IMR-90 (cell line): Measurements from ENCODE around the gene PCED1B. TPM values are rescaled to one million over a fixed set of nuclear protein-coding genes. Genes with fewer than 3 reads are reported as not detected.

Experiments used
- ATAC-seq: fragments of 200-7000 bp; cut with Tn5 transposase; 2 replicates; pipeline ENCODE4 v1.9.1; 2020; ENCODE audit warnings: low read depth, mild to moderate bottlenecking, moderate library complexity
- BruUV-seq: library from RNA; stranded (reverse); fragments of 400-500 nt; replicated peaks from 2 replicates; lab custom pipeline; 2021; lab: Mats Ljungman, UMichigan
- CTCF ChIA-PET: fragments of 300-600 bp; formaldehyde crosslinking; extraction: SDS; loops from one replicate; lab custom pipeline; 2021; ENCODE audit warnings: antibody characterized with exemption; lab: Yijun Ruan, JAX
- POLR2A ChIA-PET: fragments of 300-600 bp; sonication (Branson Sonifier 250); formaldehyde crosslinking; loops from one replicate; lab custom pipeline; 2022; ENCODE audit warnings: antibody characterized with exemption; ENCODE audit not compliant: unreplicated experiment; lab: Charles Lee
- DNase-seq: peaks from one replicate; pipeline ENCODE4 v3.0.0; 2013
- H2AFZ ChIP-seq: replicated peaks from 2 replicates; pipeline ENCODE3; 2013; ENCODE audit warnings: low read length, mild to moderate bottlenecking; ENCODE audit not compliant: poor library complexity
- H2AK5ac ChIP-seq: 2 replicates; pipeline ENCODE4 v1.6.1; 2013; ENCODE audit warnings: low read depth, low read length, inconsistent platforms
- H2AK9ac ChIP-seq: replicated peaks from 2 replicates; pipeline ENCODE3; 2013; ENCODE audit warnings: mild to moderate bottlenecking, low read depth, low read length, moderate library complexity; ENCODE audit not compliant: poor library complexity
- H2BK120ac ChIP-seq: 2 replicates; pipeline ENCODE4 v1.6.1; 2013; ENCODE audit warnings: low read depth, low read length, inconsistent platforms
- H2BK15ac ChIP-seq: 3 replicates; pipeline ENCODE4 v1.6.1; 2013; ENCODE audit warnings: low read depth, low read length, inconsistent platforms
- H2BK20ac ChIP-seq: 2 replicates; pipeline ENCODE4 v1.6.1; 2013; ENCODE audit warnings: low read depth, mild to moderate bottlenecking, inconsistent platforms, low read length, moderate library complexity
- H2BK5ac ChIP-seq: 2 replicates; pipeline ENCODE4 v1.6.1; 2013; ENCODE audit warnings: mild to moderate bottlenecking, low read depth, low read length, inconsistent platforms; ENCODE audit not compliant: poor library complexity, severe bottlenecking
- H3K14ac ChIP-seq: replicated peaks from 2 replicates; pipeline ENCODE4 v1.6.1; 2013; ENCODE audit warnings: low read depth, low read length, inconsistent platforms
- H3K18ac ChIP-seq: 2 replicates; pipeline ENCODE4 v1.6.1; 2013; ENCODE audit warnings: low read depth, low read length, control low read depth
- H3K23ac ChIP-seq: 2 replicates; pipeline ENCODE4 v1.6.1; 2013; ENCODE audit warnings: low read depth, low read length, inconsistent platforms
- H3K27ac ChIP-seq: 2 replicates; pipeline ENCODE4 v1.5.1; 2013; ENCODE audit warnings: mild to moderate bottlenecking, control low read depth, low read length; ENCODE audit not compliant: insufficient read depth
- H3K27me3 ChIP-seq: 2 replicates; pipeline ENCODE4 v1.6.1; 2013; ENCODE audit warnings: low read length; ENCODE audit not compliant: control insufficient read depth, insufficient read depth
- H3K36me3 ChIP-seq: 2 replicates; pipeline ENCODE4 v1.6.1; 2013; ENCODE audit warnings: low read length, mixed read lengths; ENCODE audit not compliant: control insufficient read depth, insufficient read depth
- H3K4ac ChIP-seq: 2 replicates; pipeline ENCODE4 v1.6.1; 2013; ENCODE audit warnings: low read depth, low read length, inconsistent platforms
- H3K4me1 ChIP-seq: 2 replicates; pipeline ENCODE4 v1.6.1; 2013; ENCODE audit warnings: low read length, mixed read lengths; ENCODE audit not compliant: control insufficient read depth, insufficient read depth
- H3K4me2 ChIP-seq: 2 replicates; pipeline ENCODE4 v1.6.1; 2013; ENCODE audit warnings: low read depth, mild to moderate bottlenecking, control low read depth, low read length, moderate library complexity
- H3K4me3 ChIP-seq: 2 replicates; pipeline ENCODE4 v1.5.1; 2013; ENCODE audit warnings: low read depth, mild to moderate bottlenecking, control low read depth, low read length, moderate library complexity; ENCODE audit not compliant: insufficient read depth
- H3K56ac ChIP-seq: 2 replicates; pipeline ENCODE4 v1.6.1; 2013; ENCODE audit warnings: low read length, inconsistent platforms; ENCODE audit not compliant: insufficient read depth; ENCODE audit errors: extremely low read depth
- H3K79me1 ChIP-seq, 2 experiments: 2 replicates each; pipeline ENCODE4 v1.6.1; 2013; ENCODE audit warnings: low read length in 2 of 2, inconsistent platforms in 1 of 2, low read depth in 1 of 2
- H3K9ac ChIP-seq: 2 replicates; pipeline ENCODE4 v1.6.1; 2013; ENCODE audit warnings: low read depth, low read length, control low read depth
- H3K9me1 ChIP-seq: 2 replicates; pipeline ENCODE4 v1.6.1; 2013; ENCODE audit warnings: low read length, inconsistent platforms; ENCODE audit not compliant: insufficient read depth
- H3K9me3 ChIP-seq: 2 replicates; pipeline ENCODE4 v1.6.1; 2013; ENCODE audit warnings: low read length; ENCODE audit not compliant: control insufficient read depth, insufficient read depth
- H4K20me1 ChIP-seq: 2 replicates; pipeline ENCODE4 v1.6.1; 2013; ENCODE audit warnings: low read length, inconsistent platforms; ENCODE audit not compliant: insufficient read depth
- H4K5ac ChIP-seq: 2 replicates; pipeline ENCODE4 v1.6.1; 2013; ENCODE audit warnings: mild to moderate bottlenecking, low read depth, low read length, control low read depth
- H4K8ac ChIP-seq, 2 experiments: 2 replicates each; pipeline ENCODE4 v1.6.1; 2013; ENCODE audit warnings: low read depth in 2 of 2, low read length in 2 of 2, control low read depth in 1 of 2, inconsistent platforms in 1 of 2
- H4K91ac ChIP-seq: 2 replicates; pipeline ENCODE4 v1.6.1; 2013; ENCODE audit warnings: low read depth, low read length, inconsistent platforms; ENCODE audit not compliant: insufficient read depth
- BHLHE40 ChIP-seq: fragments of 150-350 bp; IDR thresholded peaks from 2 replicates; pipeline ENCODE4 v1.6.1; 2016; ENCODE audit warnings: mild to moderate bottlenecking, low read depth, low read length
- CEBPB ChIP-seq: IDR thresholded peaks from 2 replicates; pipeline ENCODE4 v1.6.1; 2012; ENCODE audit warnings: low read depth, low read length, improper control_type of control experiment
- CHD1 ChIP-seq: IDR thresholded peaks from 2 replicates; pipeline ENCODE4 v1.6.1; 2012; ENCODE audit warnings: low read depth, low read length, improper control_type of control experiment
- FOS ChIP-seq: fragments of 150-350 bp; IDR thresholded peaks from 2 replicates; pipeline ENCODE4 v1.6.1; 2016; ENCODE audit warnings: low read depth, low read length
- MAFK ChIP-seq: IDR thresholded peaks from 2 replicates; pipeline ENCODE4 v1.6.1; 2012; ENCODE audit warnings: low read depth, low read length, improper control_type of control experiment
- MAZ ChIP-seq: IDR thresholded peaks from 2 replicates; pipeline ENCODE4 v1.6.1; 2012; ENCODE audit warnings: low read depth, mild to moderate bottlenecking, low read length, improper control_type of control experiment, moderate library complexity, borderline replicate concordance
- MXI1 ChIP-seq: IDR thresholded peaks from 2 replicates; pipeline ENCODE4 v1.6.1; 2012; ENCODE audit warnings: low read depth, mild to moderate bottlenecking, low read length, moderate library complexity, borderline replicate concordance
- NFE2L2 ChIP-seq: fragments of 150-350 bp; IDR thresholded peaks from 2 replicates; pipeline ENCODE4 v1.6.1; 2016; ENCODE audit warnings: low read depth, mild to moderate bottlenecking, low read length
- POLR2A ChIP-seq: IDR thresholded peaks from 2 replicates; pipeline ENCODE4 v1.6.1; 2012; ENCODE audit warnings: mild to moderate bottlenecking, low read depth, low read length
- RAD21 ChIP-seq: IDR thresholded peaks from 2 replicates; pipeline ENCODE4 v1.6.1; 2012; ENCODE audit warnings: low read length, improper control_type of control experiment
- RCOR1 ChIP-seq: IDR thresholded peaks from 2 replicates; pipeline ENCODE4 v1.6.1; 2012; ENCODE audit warnings: mild to moderate bottlenecking, low read length, improper control_type of control experiment; ENCODE audit not compliant: insufficient replicate concordance
- RFX5 ChIP-seq: IDR thresholded peaks from 2 replicates; pipeline ENCODE4 v1.8.0; 2012; ENCODE audit warnings: low read depth, mild to moderate bottlenecking, low read length, moderate library complexity
- SMC3 ChIP-seq: fragments of 150-350 bp; IDR thresholded peaks from 2 replicates; pipeline ENCODE4 v1.6.1; 2016; ENCODE audit warnings: low read depth, mild to moderate bottlenecking, antibody characterized with exemption, low read length, moderate library complexity
- WGBS, 2 experiments: methylation state at CpG; one replicate each; pipeline versions ENCODE4 v1.1.5 to v1.1.7; 2013; ENCODE audit warnings: missing lambda C conversion rate in 2 of 2; ENCODE audit not compliant: insufficient read length in 1 of 2; ENCODE audit errors: extremely low coverage in 2 of 2; 5-methylcytosine and 5-hydroxymethylcytosine counted together
- dilution Hi-C: fragments of 300-500 bp; cut with HindIII; formaldehyde crosslinking; loops from one replicate; pipeline ENCODE4 v1.14.3; 2018; ENCODE audit warnings: low sequenced_read_pairs; ENCODE audit not compliant: unreplicated experiment
- in situ Hi-C: fragments of 300-500 bp; cut with MboI; formaldehyde crosslinking; loops from 3 replicates; pipeline ENCODE4 v1.14.3; 2019; ENCODE audit warnings: low sequenced_read_pairs, inconsistent platforms, mixed read lengths
- intact Hi-C: fragments of 100-400 bp; cut with micrococcal nuclease; formaldehyde crosslinking; loops from 2 replicates; pipeline ENCODE4 v1.10.0; 2022
- polyA plus RNA-seq, 3 experiments: library from polyadenylated mRNA; depleted of rRNA; stranded (reverse); fragments of >200 nt; gene quantifications; 2 replicates each; pipeline ENCODE4 v1.2.3, GENCODE V29; 2012; ENCODE audit warnings: low replicate concordance in 1 of 3
- total RNA-seq: library from RNA; depleted of rRNA; stranded (reverse); fragments of >200 nt; gene quantifications from 2 replicates; pipeline ENCODE4 v1.2.3, GENCODE V29; 2012
- TF ChIP-seq, protein P1 (sequence below): fragments of 150-350 bp; IDR thresholded peaks from 2 replicates; pipeline ENCODE4 v1.6.1; 2016; ENCODE audit warnings: low read depth, mild to moderate bottlenecking, low read length, moderate library complexity, borderline replicate concordance
- TF ChIP-seq, protein P2 (sequence below): conservative IDR thresholded peaks from 2 replicates; pipeline ENCODE4 v1.5.1; 2012; ENCODE audit warnings: mild to moderate bottlenecking, low read depth, low read length, improper control_type of control experiment
- TF ChIP-seq, protein P3 (sequence below): fragments of 150-350 bp; IDR thresholded peaks from 2 replicates; pipeline ENCODE4 v1.6.1; 2017; ENCODE audit warnings: mild to moderate bottlenecking, antibody characterized with exemption, low read length, low read depth

Gene PCED1B
- total and polyA plus RNA-seq, 2 of the 4 experiments (the other 2 are of a cell fraction) = 0.36 to 2.6 TPM

DNA sequence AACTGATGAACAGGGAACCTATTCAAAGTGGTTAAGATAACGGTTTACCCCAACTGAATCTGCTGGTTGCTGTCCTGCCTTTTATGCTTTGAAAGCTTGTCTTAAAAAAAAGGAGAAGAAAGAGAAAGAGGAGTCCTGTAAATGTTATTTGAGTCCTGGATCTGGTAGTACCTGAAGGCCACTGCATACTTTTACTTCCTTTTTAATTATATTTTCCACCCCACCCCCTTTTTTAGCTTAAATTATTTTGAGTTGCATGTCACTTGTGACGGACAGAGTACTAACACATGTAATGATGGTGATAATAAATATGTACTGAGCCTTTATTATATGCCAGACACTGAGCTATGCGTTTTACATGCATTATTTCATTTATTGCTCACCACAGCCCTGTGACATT, 2.9 kb downstream of the PCED1B start:
- Histone ChIP-seq H3K27ac (no peak overlapping the region), H3K36me3 (no peaks in the 10 kb centered on the region), H3K79me1 (peaks cover 9 to 65% of the 10 kb centered on the region in 2 experiments; a peak in 2 of 4 replicates), H3K4me1 (peaks cover 18% of the 10 kb centered on the region), H2AK9ac (no peak overlapping the region), H2BK15ac (peak overlapping the region; percentile 26; the same call in 1 of the 3 replicates), H3K18ac (no peak overlapping the region), H4K20me1 (no peaks in the 10 kb centered on the region), H3K4me2 (no peak overlapping the region), H3K23ac (no peak overlapping the region; the same call in 1 of the 2 replicates), H4K8ac (no peak overlapping the region), H3K4ac (peak overlapping the region; percentile 8; the same call in 1 of the 2 replicates), H2BK5ac (peak overlapping the region; percentile 62), H3K4me3 (no peak overlapping the region), H2BK120ac (peak overlapping the region; percentile 44; the same call in 1 of the 2 replicates), H3K9ac (no peak overlapping the region), H3K14ac (no peak overlapping the region), H4K91ac (no peak overlapping the region), H3K9me1 (peaks cover 7% of the 10 kb centered on the region), H4K5ac (no peak overlapping the region), H3K27me3 (no peaks in the 10 kb centered on the region), H2BK20ac (0 out of 2 replicates have a peak overlapping the region, but pooled peaks have one; percentile 16), H2AK5ac (no peak overlapping the region), H3K56ac (0 out of 2 replicates have a peak overlapping the region, but pooled peaks have one; percentile 5), H2AFZ (no peak overlapping the region), H3K9me3 (no peaks in the 10 kb centered on the region)
- BruUV-seq = no TSS peak
- no peak for DNase-seq
- dilution Hi-C loops (no loop called here), intact Hi-C loops (loop anchor here (5.0 kb wide), 1 partner anchor 315 kb away; no protein-coding TSS in a partner anchor), in situ Hi-C loops (no loop called here)
- TF ChIP-seq CEBPB (no peak), RFX5 (no peak), SMC3 (no peak), MXI1 (no peak), POLR2A (no peak), RCOR1 (no peak), CHD1 (no peak), BHLHE40 (no peak), FOS (no peak), NFE2L2 (no peak), MAZ (no peak), RAD21 (no peak), MAFK (no peak)
- TF ChIP-seq, protein P1, sequence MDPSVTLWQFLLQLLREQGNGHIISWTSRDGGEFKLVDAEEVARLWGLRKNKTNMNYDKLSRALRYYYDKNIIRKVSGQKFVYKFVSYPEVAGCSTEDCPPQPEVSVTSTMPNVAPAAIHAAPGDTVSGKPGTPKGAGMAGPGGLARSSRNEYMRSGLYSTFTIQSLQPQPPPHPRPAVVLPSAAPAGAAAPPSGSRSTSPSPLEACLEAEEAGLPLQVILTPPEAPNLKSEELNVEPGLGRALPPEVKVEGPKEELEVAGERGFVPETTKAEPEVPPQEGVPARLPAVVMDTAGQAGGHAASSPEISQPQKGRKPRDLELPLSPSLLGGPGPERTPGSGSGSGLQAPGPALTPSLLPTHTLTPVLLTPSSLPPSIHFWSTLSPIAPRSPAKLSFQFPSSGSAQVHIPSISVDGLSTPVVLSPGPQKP = no peak
- TF ChIP-seq, protein P2, sequence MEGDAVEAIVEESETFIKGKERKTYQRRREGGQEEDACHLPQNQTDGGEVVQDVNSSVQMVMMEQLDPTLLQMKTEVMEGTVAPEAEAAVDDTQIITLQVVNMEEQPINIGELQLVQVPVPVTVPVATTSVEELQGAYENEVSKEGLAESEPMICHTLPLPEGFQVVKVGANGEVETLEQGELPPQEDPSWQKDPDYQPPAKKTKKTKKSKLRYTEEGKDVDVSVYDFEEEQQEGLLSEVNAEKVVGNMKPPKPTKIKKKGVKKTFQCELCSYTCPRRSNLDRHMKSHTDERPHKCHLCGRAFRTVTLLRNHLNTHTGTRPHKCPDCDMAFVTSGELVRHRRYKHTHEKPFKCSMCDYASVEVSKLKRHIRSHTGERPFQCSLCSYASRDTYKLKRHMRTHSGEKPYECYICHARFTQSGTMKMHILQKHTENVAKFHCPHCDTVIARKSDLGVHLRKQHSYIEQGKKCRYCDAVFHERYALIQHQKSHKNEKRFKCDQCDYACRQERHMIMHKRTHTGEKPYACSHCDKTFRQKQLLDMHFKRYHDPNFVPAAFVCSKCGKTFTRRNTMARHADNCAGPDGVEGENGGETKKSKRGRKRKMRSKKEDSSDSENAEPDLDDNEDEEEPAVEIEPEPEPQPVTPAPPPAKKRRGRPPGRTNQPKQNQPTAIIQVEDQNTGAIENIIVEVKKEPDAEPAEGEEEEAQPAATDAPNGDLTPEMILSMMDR = no peak
- TF ChIP-seq, protein P3, sequence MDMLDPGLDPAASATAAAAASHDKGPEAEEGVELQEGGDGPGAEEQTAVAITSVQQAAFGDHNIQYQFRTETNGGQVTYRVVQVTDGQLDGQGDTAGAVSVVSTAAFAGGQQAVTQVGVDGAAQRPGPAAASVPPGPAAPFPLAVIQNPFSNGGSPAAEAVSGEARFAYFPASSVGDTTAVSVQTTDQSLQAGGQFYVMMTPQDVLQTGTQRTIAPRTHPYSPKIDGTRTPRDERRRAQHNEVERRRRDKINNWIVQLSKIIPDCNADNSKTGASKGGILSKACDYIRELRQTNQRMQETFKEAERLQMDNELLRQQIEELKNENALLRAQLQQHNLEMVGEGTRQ = no peak
- ATAC-seq = no peak
- CTCF ChIA-PET = interaction anchor here (0.5 to 0.6 kb wide), 2 partner anchors 59 to 630 kb away, joined by 3 read pairs; no protein-coding TSS in a partner anchor
- POLR2A ChIA-PET = no interaction called here
- no CpG with 5 or more reads among the region's 3 CpGs for WGBS, 2 experiments
